GM19099 (cell line): ENCODE results near the gene DCAF15.

Experiments
- POLR2A ChIP-seq: IDR thresholded peaks from 3 replicates; pipeline ENCODE4 v1.6.1; 2011; ENCODE audit warnings: low read depth; ENCODE audit not compliant: insufficient read length; ENCODE audit errors: extremely low read depth

DCAF15 gene

GRCh38 chr19:13993590-13994300, 41.4 kb downstream of the DCAF15 start:
- TF ChIP-seq POLR2A, result no peak

GRCh38 chr19:13995017-13995728, 42.9 kb downstream of the DCAF15 start:
- no peak for TF ChIP-seq POLR2A

GRCh38 chr19:13995878-13996765, 43.8 kb downstream of the DCAF15 start:
- no peak for TF ChIP-seq POLR2A

- no peak for TF ChIP-seq POLR2A
Observed at GRCh38 chr19:13996928-13997630, 44.8 kb downstream of the DCAF15 start.

DNA sequence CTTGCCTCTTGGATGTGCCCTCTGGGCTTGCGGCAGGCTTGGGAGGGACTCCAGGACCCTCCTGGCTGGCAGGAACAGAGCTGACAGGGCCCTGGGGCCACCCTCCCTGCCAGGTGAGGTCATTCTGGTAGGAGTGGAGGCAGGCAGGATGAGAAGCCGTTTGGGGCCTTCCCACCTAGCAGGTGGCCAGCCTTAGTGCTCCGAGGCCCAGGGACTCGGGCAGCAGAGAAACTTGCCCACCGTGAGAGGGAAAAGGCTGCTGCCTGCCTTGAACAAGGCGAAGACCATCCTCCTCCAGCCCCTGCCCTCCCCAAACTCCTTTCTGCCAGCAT, 45.3 kb downstream of the DCAF15 start:
- TF ChIP-seq POLR2A, result no peak

DNA sequence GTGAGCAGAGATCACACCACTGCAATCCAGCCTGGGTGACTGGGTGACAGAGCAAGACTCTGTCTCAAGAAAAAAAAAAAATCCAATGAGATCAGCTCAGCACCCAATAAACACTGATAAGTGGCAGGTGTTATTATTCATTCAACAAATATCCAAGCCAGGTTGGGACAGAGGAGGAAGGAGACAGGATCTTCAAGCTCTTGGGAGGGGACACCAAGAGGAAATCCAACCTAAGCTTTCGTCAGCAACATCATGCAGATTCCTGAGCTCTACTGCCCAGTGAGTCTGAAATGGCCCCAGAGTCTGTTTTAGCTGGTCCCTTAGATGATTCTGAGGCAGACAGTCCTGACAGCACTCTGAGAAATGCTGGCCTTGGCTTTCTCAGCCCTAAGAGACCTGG, 46.1 kb downstream of the DCAF15 start:
- no peak for TF ChIP-seq POLR2A

DNA sequence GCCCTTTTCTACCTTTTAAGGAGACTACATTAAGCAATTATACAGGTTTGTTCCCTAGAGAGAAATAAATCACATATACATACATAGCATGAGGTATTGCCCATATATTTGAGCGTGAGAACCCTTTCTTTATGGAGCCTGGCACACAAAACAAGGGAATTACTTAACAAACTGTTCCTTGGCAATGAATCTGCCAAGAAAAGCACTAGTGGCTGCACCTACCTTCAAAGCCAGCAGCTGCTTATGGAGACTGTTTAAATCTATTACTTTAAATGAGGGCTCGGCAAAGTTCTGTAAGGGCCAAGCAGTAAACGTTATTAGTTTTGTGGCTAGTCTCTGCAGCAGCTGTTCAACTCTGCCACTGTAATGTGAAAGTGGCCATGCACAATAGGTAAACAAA, 46.8 kb downstream of the DCAF15 start:
- no peak for TF ChIP-seq POLR2A

DNA sequence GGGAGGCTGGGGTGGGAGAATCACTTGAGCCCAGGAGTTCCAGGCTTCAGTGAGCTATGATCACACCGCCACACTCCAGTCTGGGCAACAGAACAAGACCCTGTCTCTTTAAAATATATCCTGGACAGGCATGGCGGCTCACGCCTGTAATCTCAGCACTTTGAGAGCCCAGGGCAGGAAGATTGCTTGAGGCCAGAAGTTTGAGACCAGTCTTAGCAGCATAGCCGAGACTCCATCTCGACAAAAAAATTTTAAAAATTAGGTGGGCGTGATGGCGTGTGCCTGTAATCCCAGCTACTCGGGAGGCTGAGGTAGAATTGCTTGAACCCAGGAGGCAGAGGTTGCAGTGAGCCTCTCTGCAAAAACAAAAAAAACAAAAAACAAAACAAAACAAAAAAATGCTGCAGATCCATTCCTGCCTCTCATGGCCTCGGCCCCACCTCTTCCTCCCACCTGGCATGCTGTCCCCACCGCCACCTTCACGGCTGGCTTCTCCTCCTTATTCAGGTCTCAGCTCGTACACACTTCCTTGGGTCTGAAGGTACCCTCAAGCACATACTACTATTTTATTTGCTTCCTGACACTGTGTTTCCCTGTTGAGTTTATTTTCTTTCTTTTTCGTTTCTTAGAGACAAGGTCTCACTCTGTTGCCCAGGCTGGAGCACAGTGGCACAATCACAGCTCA, 48.5 kb downstream of the DCAF15 start:
- no peak for TF ChIP-seq POLR2A

GRCh38 chr19:14002571-14003250, 50.4 kb downstream of the DCAF15 start:
- no peak for TF ChIP-seq POLR2A

DNA sequence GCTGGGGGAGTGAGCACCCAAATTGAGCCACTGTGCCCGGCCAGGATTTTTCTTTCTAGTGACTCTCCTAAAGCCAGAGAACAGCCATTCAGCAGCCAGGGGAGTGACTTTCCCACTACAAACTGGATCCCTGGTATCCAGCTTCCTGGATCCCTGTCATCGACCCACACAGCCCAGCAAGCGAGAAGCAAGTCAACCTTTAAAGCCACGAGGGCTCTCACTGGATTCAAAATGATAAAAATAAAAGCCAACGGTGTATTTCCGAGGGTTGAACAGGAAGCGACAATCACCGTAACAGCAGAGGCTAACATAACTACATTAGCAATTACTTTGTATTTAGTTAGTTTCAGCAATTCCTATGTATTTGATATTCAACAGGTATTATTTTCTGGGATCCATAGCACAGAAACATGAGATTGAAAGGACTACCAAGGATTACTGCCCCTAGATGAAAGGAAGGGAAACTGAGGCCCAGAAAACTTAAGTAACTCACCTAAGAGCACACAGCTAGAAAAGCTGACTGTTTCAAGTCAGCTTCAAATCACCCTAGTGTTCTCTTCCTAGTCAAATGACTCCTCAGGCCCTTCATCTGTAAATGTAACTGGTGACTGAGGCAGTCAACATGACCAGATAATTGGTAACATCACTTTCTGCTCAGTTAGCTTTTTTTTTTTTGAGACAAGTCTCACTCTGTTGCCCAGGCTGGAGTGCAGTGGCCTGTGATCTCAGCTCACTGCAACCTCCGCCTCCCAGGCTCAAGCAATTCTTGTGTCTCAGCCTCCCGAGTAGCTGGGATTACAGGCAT, 51.1 kb downstream of the DCAF15 start:
- no peak for TF ChIP-seq POLR2A

- no peak for TF ChIP-seq POLR2A
Observed at GRCh38 chr19:14004619-14005348, 52.5 kb downstream of the DCAF15 start.

GRCh38 chr19:14005349-14006084, 53.2 kb downstream of the DCAF15 start:
- peak; percentile 80 for TF ChIP-seq POLR2A

- no peak for TF ChIP-seq POLR2A
Observed at GRCh38 chr19:14006085-14006765, 53.9 kb downstream of the DCAF15 start, which contains the start of gene RFX1. RFX1 (minus strand) TSS chr19:14006320; CDS start chr19:13993843, 12,477 bp downstream.
